GM21529 (cell line): ENCODE data around the gene TMEM74B.
"Not testable (repeated sequence)": the region's sequence is repeated elsewhere in the genome, so short reads cannot be mapped to it uniquely, and the experiment has no call there.

ENCODE experiments used
- ATAC-seq: cut with Tn5 transposase; IDR thresholded peaks from one replicate; pipeline ENCODE4 v1.9.1; 2021; ENCODE audit not compliant: unreplicated experiment

The TMEM74B gene

DNA sequence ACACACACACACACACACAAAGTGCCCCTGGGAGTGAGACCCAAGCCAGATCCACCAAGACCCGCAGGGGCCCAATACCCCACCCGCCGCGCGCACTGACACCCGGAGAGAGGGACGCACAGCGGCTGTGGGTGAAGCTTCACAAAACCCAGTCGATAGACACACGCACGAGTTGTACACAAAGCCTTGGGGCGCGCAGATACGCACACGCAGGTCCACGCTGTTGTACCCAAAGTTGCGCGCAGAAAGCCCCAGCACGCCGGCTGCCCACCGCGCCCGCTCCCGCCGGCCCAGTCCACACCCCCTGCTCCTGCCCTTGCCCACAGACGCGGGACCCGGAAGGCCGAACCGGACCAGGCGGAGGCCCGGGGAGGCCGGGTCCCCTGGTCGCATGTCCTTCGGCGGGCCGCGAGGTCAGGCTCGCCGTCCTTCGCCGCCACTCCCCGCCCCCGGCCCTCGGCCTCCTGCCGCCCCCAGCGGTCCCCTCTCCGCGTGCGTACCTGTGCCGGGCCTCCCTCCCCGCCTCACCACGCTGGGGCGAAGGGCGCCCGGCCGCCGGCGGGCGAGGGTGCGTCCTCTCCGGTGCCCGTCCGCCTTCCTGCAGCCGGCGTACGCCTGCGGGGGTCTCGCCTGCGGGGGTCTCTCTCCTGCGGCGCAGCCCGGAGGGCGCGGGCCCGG lies at the start of gene TMEM74B:
Gene TMEM74B, minus strand, starts transcription at position 344 of the 678 bp plus-strand sequence. CDS start 1,180 bp downstream, outside the sequence.
- no peak for ATAC-seq

- no peak for ATAC-seq
Measured at GRCh38 chr20:1232286-1233111, 47.7 kb upstream of the TMEM74B start.

DNA sequence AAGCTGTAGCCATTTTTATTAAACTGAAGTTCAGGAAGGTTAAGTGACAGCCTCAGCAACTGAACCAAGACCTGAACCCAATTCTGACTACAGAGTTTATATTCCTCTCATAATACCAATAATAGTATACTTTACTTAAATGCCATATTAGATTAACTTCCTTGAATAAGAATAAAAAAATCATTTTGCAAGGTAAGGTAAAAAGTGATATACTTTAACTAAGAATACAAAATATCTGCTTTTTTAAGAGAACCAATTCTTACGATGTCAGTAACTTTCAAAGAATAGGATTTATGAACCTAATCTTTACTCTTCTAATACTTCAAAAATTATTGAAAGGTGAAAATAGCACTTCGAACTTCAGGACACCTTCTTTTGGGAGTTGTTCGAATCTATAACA lies 44.8 kb upstream of the TMEM74B start:
- no peak for ATAC-seq

DNA sequence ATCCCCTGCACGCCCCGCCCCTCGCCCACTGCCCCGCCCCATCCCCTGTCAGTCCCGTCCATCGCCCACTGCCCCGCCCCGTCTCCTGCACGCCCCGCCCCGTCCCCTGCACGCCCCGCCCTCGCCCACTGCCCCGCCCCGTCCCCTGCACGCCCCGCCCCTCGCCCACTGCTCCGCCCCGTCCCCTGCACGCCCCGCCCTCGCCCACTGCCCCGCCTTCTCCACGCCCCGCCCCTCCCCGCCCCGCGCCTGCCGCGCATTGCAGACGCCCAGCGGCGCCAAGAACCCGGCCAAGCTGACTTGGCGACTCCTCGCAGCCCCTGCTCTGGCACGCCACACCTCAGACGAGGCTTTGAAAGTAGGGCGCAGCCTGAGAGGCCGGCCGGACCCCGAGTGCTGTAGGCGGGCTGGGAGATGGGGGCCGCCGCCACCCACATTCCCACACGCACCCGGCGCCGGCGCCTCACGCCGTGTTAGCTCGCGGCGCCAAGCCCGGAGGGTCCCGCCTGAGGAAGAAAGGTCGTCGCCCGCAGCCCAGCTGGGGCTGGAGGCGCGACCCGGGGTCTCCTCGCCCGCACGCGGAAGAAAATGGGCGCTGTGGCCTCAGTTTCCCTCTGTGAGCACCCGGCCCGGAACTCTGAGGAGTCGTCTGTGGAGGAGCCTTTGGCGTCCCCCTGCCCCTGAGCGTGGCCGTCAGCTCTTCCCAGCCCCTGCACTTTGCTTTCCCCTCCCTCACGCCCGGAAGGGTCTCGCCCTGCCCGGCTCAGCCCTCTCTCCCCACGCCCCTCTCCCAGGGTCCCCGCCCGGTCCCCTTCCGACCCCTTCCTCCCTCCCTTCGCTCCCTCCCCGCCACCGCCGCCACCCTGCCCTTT lies 41.2 kb upstream of the TMEM74B start, which contains the start of gene RAD21L1:
Gene RAD21L1, plus strand, starts transcription at position 262 of the 872 bp plus-strand sequence. CDS start 2,410 bp downstream, outside the sequence.
- ATAC-seq, result no peak

- ATAC-seq, result no peak
Measured at GRCh38 chr20:1225263-1225782, 40.5 kb upstream of the TMEM74B start.

DNA sequence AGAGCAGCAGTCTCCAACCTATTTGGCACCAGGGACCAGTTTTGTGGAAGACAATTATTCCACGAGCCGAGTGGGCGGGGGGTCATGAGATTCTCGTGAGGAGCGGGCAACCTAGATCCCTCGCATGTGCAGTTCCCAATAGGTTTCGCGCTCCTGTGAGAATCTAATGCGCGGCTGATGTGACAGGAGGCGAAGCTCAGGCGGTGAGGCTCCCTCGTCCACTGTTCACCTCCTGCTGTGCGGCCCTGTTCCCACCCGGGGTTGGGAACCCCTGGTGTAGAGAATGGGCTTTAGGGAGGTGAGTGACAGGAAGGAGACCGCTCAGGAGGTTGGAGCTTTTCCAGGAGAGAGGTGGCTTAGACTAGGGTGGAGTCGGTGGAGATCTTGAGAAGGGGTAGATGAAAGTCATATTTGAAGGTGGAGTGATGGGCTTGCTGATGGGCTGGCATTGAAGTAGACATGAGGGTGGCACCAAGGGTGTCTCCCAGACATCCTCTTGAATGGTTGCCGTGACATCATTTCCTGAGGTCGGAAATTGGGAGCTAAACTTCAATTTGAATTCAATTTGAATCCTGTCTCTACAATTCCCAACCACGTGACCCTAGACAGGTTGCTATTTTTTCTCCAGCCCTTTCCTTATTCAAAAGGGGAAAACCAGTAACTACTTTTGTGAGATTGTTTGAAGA lies 39.6 kb upstream of the TMEM74B start:
- no peak for ATAC-seq

- ATAC-seq, result not testable (repeated sequence)
Measured at GRCh38 chr20:1222750-1223149, 38.0 kb upstream of the TMEM74B start.

DNA sequence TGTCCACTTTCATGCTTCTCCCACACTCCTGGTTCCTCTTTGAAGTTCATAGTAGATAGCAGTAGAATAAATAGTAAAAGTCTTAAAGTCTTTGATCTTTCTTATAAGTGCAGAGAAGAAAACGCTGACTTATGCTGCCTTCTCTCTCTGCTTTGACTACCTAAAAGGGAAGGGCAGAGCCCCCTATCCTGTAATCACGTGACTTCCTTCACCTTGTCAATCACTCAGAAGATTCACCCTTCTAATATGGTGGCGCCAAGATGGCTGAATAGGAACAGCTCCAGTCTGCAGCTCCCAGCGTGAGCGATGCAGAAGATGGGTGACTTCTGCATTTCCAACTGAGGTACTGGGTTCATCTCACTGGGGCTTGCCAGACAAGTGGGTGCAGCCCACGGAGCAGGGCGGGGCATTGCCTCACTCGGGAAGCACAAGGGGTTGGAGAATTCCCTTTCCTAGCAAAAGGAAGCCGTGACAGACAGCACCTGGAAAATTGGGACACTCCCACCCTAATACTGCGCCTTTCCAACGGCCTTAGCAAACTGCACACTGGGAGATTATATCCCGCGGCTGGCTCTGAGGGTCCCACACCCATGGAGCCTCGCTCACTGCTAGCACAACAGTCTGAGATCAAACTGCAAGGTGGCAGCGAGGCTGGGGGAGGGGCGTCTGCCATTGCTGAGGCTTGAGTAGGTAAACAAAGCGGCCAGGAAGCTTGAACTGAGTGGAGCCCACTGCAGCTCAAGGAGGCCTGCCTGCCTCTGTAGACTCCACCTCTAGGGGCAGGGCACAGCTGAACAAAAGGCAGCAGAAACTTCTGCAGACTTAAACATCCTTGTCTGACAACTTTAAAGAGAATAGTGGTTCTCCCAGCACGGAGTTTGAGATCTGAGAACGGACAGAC lies 32.0 kb upstream of the TMEM74B start:
- ATAC-seq, result not testable (repeated sequence)

GRCh38 chr20:1215386-1216170 lies 30.8 kb upstream of the TMEM74B start:
- ATAC-seq, result no peak

DNA sequence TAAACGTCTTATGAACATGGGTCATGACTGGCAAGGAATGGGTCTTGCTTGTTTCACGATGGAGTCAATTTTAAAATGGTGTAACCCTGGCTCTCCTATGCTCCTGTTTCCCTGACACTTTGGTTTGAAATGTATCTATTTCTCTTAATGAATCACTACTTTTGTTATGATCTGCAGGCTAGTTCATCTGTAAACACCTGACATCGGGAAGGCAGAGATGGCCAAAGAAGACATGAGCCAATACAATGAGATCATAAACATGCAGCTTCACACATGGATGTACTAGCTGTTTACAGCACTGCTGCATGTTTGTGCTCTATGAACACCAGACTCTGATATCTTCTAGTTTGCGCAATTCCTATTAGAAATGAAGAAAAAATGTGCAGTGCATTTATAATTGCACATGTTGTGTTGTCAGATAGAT lies 30.1 kb upstream of the TMEM74B start:
- no peak for ATAC-seq

DNA sequence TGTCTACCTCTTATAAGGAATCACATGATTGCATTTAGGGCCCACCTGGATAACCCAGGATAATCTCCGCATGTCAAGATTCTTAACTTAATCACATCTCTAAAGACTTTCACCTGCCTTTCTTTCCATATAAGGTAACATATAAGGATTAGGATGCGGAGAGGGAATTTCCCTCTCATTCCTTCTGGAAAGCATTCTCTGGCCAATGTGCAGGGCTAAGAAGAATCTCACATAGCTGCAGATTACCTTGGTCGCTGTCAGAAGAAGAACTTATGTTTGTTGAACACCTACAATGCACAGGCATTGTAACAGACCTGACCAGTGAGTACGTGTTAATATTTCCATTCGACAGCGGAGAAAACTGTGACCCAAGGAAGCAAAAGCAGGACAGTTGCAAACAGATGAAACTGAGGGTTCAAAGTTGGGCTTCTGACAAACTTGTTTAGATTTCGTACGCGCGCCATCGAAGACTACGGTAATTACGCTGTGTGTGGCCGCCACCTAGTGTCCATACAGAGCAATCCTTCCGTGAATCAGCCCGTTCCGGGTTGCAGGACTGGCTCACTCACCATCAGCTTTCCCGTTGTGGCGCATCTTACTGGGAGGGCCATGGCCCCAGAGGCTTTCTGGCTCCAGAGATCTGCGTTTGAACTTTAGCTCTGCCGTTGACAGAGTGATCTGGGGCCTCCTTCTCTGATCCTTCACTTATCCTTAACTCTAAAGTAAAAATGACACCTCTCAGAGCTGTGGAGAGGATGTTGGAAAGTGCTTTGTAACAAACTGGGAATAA lies 28.0 kb upstream of the TMEM74B start:
- peak; percentile 81 for ATAC-seq

GRCh38 chr20:1212023-1212422 lies 27.2 kb upstream of the TMEM74B start:
- ATAC-seq, result no peak

DNA sequence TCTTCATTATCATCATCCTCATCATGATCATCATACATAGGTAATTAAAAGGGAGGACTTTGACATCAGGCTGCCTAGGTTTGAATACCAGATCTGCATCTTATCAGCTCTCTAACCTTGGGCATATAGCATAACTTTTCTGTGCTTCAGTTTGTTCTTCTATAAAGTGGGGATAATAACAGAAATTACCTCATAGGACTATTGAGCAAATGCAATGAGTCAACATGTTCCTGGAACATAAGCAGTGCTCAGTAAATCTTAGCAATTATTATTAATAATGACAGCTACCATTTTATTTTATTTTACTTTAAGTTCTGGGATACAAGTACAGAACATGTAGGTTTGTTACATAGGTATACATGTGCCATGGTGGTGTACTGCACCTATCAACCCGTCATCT lies 25.7 kb upstream of the TMEM74B start:
- ATAC-seq, result no peak

- ATAC-seq, result no peak
Measured at GRCh38 chr20:1209447-1210387, 24.9 kb upstream of the TMEM74B start.

GRCh38 chr20:1207293-1207878 lies 22.6 kb upstream of the TMEM74B start:
- no peak for ATAC-seq
